B cell (primary cell): ENCODE measurements around the gene CTDSP2. TPM values are rescaled to one million over a fixed set of nuclear protein-coding genes. Genes with fewer than 3 reads are reported as not detected.

Experiments
- ATAC-seq: fragments of 200-7000 bp; cut with Tn5 transposase; one replicate; pipeline ENCODE4 v1.10.0; 2021; ENCODE audit warnings: low read depth, mild to moderate bottlenecking, moderate number of reproducible peaks, moderate library complexity
- CTCF ChIA-PET: fragments of 350-600 bp; sonication (Branson Sonifier 250); formaldehyde crosslinking; loops from one replicate; lab custom pipeline; 2021; ENCODE audit warnings: antibody characterized with exemption, inconsistent platforms; lab: Charles Lee
- POLR2A ChIA-PET: fragments of 350-600 bp; sonication (Branson Sonifier 250); formaldehyde crosslinking; loops from one replicate; lab custom pipeline; 2021; ENCODE audit warnings: antibody characterized with exemption; lab: Charles Lee
- DNase-seq: peaks from one replicate; pipeline ENCODE4 v3.0.0; 2013
- H2AFZ ChIP-seq: 2 replicates; pipeline ENCODE4 v1.6.1; 2012; ENCODE audit warnings: mild to moderate bottlenecking, low read depth, low read length; ENCODE audit not compliant: insufficient read depth, poor library complexity, severe bottlenecking
- H3K27ac ChIP-seq, 2 donors: 1 replicate in 1 of 2; 2 replicates in 1 of 2; pipeline ENCODE4 v1.5.1; 2012 to 2013; ENCODE audit warnings: low read length in 2 of 2, mild to moderate bottlenecking in 2 of 2, moderate library complexity in 1 of 2
- H3K27me3 ChIP-seq, 4 experiments: fragments of 200-600 bp in 1 of 4; sonication (generic) in 1 of 4; replicated peaks in 1 of 4; 1 replicate in 2 of 4; 2 replicates in 2 of 4; pipeline versions ENCODE4 v1.6.1 to v1.7.0; 2013 to 2016; ENCODE audit warnings: low read length in 3 of 4, mild to moderate bottlenecking in 2 of 4, mixed read lengths in 1 of 4, moderate library complexity in 1 of 4; ENCODE audit not compliant: insufficient read depth in 4 of 4, control insufficient read depth in 3 of 4; ENCODE audit errors: control extremely low read depth in 1 of 4
- H3K36me3 ChIP-seq, 2 experiments: replicated peaks in 1 of 2; 1 replicate in 1 of 2; 2 replicates in 1 of 2; pipeline versions ENCODE4 v1.6.1 to v1.7.1; 2013; ENCODE audit warnings: low read length in 1 of 2; ENCODE audit not compliant: insufficient read depth in 2 of 2, control insufficient read depth in 1 of 2; ENCODE audit errors: control extremely low read depth in 1 of 2, extremely low read depth in 1 of 2
- H3K4me1 ChIP-seq, 2 donors: fragments of 200-600 bp in 1 of 2; sonication (generic) in 1 of 2; 1 replicate in 1 of 2; 2 replicates in 1 of 2; pipeline versions ENCODE4 v1.5.1 to v1.6.1; 2013 to 2017; ENCODE audit warnings: low read length in 2 of 2; ENCODE audit not compliant: control insufficient read depth in 2 of 2, insufficient read depth in 2 of 2
- H3K4me2 ChIP-seq: replicated peaks from 2 replicates; pipeline ENCODE3; 2012; ENCODE audit warnings: mild to moderate bottlenecking, low read depth, low read length; ENCODE audit not compliant: poor library complexity, severe bottlenecking
- H3K4me3 ChIP-seq, 5 experiments: fragments of 200-600 bp in 1 of 5; sonication (generic) in 1 of 5; 1 replicate in 3 of 5; 2 replicates in 2 of 5; pipeline versions ENCODE4 v1.5.1 to v1.7.0; 2011 to 2016; ENCODE audit warnings: low read length in 4 of 5, mild to moderate bottlenecking in 4 of 5, low read depth in 2 of 5, control low read depth in 1 of 5, moderate library complexity in 1 of 5; ENCODE audit not compliant: insufficient read depth in 1 of 5; ENCODE audit errors: control extremely low read depth in 1 of 5, extremely low read depth in 1 of 5
- H3K79me2 ChIP-seq: fragments of 200-600 bp; sonication (generic); one replicate; pipeline ENCODE4 v1.6.0; 2016; ENCODE audit warnings: low read length; ENCODE audit not compliant: control insufficient read depth, insufficient read depth
- H3K9ac ChIP-seq: fragments of 200-600 bp; sonication (generic); 2 replicates; pipeline ENCODE4 v1.6.1; 2017; ENCODE audit warnings: mild to moderate bottlenecking, low read length, moderate library complexity
- H3K9me3 ChIP-seq, 3 donors: one replicate each; pipeline versions ENCODE4 v1.6.1 to v1.7.1; 2013; ENCODE audit warnings: low read length in 2 of 3; ENCODE audit not compliant: control insufficient read depth in 2 of 3, insufficient read depth in 1 of 3; ENCODE audit errors: control extremely low read depth in 1 of 3
- H4K20me1 ChIP-seq: 2 replicates; pipeline ENCODE4 v1.6.0; 2012; ENCODE audit warnings: mild to moderate bottlenecking, low read length; ENCODE audit not compliant: insufficient read depth, control insufficient read depth, poor library complexity, severe bottlenecking
- H3K27ac Mint-ChIP-seq: one replicate; pipeline ENCODE4 v1.8.0; 2021; ENCODE audit warnings: mixed read lengths
- H3K27me3 Mint-ChIP-seq: one replicate; pipeline ENCODE4 v1.8.0; 2021; ENCODE audit warnings: mixed read lengths
- H3K4me1 Mint-ChIP-seq: one replicate; pipeline ENCODE4 v1.8.0; 2021; ENCODE audit warnings: mixed read lengths
- H3K4me3 Mint-ChIP-seq: one replicate; pipeline ENCODE4 v1.8.0; 2021; ENCODE audit warnings: mixed read lengths
- H3K9me3 Mint-ChIP-seq: one replicate; pipeline ENCODE4 v1.8.0; 2022; ENCODE audit warnings: mixed read lengths; ENCODE audit not compliant: insufficient read depth
- CTCF ChIP-seq: fragments of 200-600 bp; IDR thresholded peaks from one replicate; pipeline ENCODE4 v1.8.0; 2022; ENCODE audit warnings: antibody characterized with exemption, mild to moderate bottlenecking
- EZH2 ChIP-seq: IDR thresholded peaks from 2 replicates; pipeline ENCODE4 v1.6.1; 2012; ENCODE audit warnings: borderline replicate concordance, low read depth, mild to moderate bottlenecking, moderate library complexity, low read length; ENCODE audit not compliant: insufficient read depth, poor library complexity, severe bottlenecking
- WGBS: methylation state at CpG from one replicate; pipeline ENCODE4 v1.1.5; 2013; ENCODE audit warnings: missing lambda C conversion rate; ENCODE audit not compliant: insufficient coverage; 5-methylcytosine and 5-hydroxymethylcytosine counted together
- intact Hi-C: fragments of 100-400 bp; cut with micrococcal nuclease; formaldehyde crosslinking; loops from one replicate; pipeline ENCODE4 v1.10.0; 2022
- polyA plus RNA-seq: library from polyadenylated mRNA; depleted of rRNA; stranded (reverse); fragments of >200 nt; gene quantifications from 2 replicates; pipeline ENCODE4 v1.2.3, GENCODE V29; 2012
- total RNA-seq, 2 donors: library from RNA; stranded (reverse); fragments of 120-200 nt in 1 of 2; gene quantifications; 1 replicate in 1 of 2; 2 replicates in 1 of 2; pipeline versions ENCODE4 v1.2.3 to v1.2.4, GENCODE V29; 2013 to 2022

Gene CTDSP2
- total and polyA plus RNA-seq, 2 donors (not counting 1 experiment from before 2014, with no cell fraction given): 99.1 to 209 TPM

- POLR2A ChIA-PET: interaction anchor here (0.7 kb wide), 2 partner anchors 14 to 41 kb away, joined by 4 to 7 read pairs; no protein-coding TSS in a partner anchor
- Mint-ChIP-seq H3K9me3 (no peaks in the 10 kb centered on the region), H3K27me3 (no peaks in the 10 kb centered on the region), H3K4me1 (no peaks in the 10 kb centered on the region), H3K27ac (no peak overlapping the region), H3K4me3 (no peak overlapping the region)
- H2AFZ ChIP-seq: no peak overlapping the region
- H4K20me1 ChIP-seq: no peaks in the 10 kb centered on the region
- peaks cover 0 to 10% (median 5%) of the 10 kb centered on the region in 3 donors for H3K9me3 ChIP-seq
- peaks cover 0 to 1% (median 0%) of the 10 kb centered on the region in 4 experiments for H3K27me3 ChIP-seq
- no peak for DNase-seq
- H3K79me2 ChIP-seq: no peaks in the 10 kb centered on the region
- TF ChIP-seq EZH2 (no peak), CTCF (no peak)
- H3K27ac ChIP-seq: no peak overlapping the region
- H3K36me3 ChIP-seq: no peaks in the 10 kb centered on the region
- intact Hi-C loops: no loop called here
- no peak for ATAC-seq
- peaks cover 0 to 2% of the 10 kb centered on the region in 2 donors for H3K4me1 ChIP-seq
- H3K4me2 ChIP-seq: no peak overlapping the region
- CTCF ChIA-PET: interaction anchor here (0.9 kb wide), 1 partner anchor 15 kb away, joined by 4 read pairs; no protein-coding TSS in a partner anchor
- H3K9ac ChIP-seq: no peak overlapping the region
- no peak overlapping the region for H3K4me3 ChIP-seq
Observed at GRCh38 chr12:57883700-57884099, 37.2 kb upstream of the CTDSP2 start.

- Histone ChIP-seq H3K9me3 (peaks cover 0 to 10% (median 5%) of the 10 kb centered on the region in 3 donors), H3K4me1 (no peaks in the 10 kb centered on the region), H3K9ac (no peak overlapping the region), H3K4me3 (no peak overlapping the region), H3K27ac (no peak overlapping the region), H3K36me3 (no peaks in the 10 kb centered on the region), H4K20me1 (no peaks in the 10 kb centered on the region), H2AFZ (no peak overlapping the region), H3K79me2 (no peaks in the 10 kb centered on the region), H3K4me2 (no peak overlapping the region), H3K27me3 (no peaks in the 10 kb centered on the region)
- no peaks in the 10 kb centered on the region for H3K27me3 Mint-ChIP-seq
- ChIA-PET POLR2A (no interaction called here), CTCF (interaction anchor here (0.6 kb wide), 1 partner anchor 95 kb away, joined by 3 read pairs; no protein-coding TSS in a partner anchor)
- H3K27ac Mint-ChIP-seq: no peak overlapping the region
- WGBS: 89% methylated on average over 1 of the region's 1 CpG
- intact Hi-C loops: no loop called here
- no peaks in the 10 kb centered on the region for H3K4me1 Mint-ChIP-seq
- no peak for DNase-seq
- no peak overlapping the region for H3K4me3 Mint-ChIP-seq
- ATAC-seq: no peak
- no peaks in the 10 kb centered on the region for H3K9me3 Mint-ChIP-seq
- no peak for TF ChIP-seq CTCF
- no peak for TF ChIP-seq EZH2
Observed at GRCh38 chr12:57883057-57883456, 36.5 kb upstream of the CTDSP2 start.
